Activated CD4-positive, alpha-beta T cell treated with anti-CD3 and anti-CD28 coated beads, Interleukin-10, Interleukin-2, amounts not matched to agents 100 ng/mL and 50 ng/mL, durations not matched to agents 16 hours and 8 hours (primary cell): ENCODE measurements around the gene VDR.
A peak's percentile ranks its signal among the peaks of the same experiment; 100 is the strongest.

Source experiments
- DNase-seq: peaks from one replicate; pipeline ENCODE4 v3.0.0-alpha.2; 2020

VDR gene

DNA sequence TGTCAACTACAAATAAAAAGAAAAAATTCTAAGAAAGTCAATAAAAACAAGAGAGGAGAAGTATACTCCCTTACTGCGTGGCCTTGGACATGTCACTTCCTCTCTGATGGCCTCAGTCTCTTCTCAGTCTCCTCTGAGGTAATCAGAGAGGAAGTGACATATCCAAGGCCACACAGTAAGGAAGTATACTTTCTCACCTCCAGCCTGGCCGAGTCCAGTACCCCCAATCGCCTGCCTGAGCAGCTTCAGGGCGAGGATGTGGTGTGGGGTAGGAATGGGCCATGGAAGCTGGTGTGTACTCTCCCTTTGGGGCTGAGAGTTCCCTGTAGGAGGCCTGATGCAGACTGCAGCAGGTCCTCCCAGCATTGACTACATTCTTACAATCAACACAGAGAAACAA is 15.8 kb downstream of the VDR start:
- peak; percentile 70 for DNase-seq

DNA sequence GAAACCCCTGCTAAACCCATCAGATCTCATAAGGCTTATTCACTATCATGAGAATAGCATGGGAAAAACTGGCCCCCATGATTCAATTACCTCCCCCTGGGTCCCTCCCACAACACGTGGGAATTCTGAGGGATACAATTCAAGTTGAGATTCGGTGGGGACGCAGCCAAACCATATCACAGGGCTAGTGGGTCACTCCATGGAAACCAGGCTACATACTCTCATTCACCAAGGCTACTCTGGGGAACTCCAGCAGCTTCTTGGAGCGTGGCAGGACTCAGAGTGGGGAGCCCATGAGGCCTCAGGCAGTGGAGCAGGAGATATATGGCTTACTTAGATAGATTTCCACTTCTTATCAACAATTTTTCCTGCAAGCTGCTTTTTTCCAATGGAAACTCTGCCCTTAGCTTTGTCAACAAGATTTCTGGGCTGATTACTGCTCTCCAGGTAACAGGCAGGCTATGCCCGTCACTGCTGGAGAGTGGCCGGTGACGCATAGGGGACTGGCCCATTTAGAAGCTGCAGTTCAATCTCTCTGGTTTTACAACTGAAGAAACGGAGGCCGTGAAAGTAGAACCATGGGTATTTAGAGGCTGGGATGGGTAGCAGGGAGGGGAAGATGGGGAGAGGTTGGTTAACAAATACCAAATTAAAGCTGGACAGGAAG is 16.5 kb downstream of the VDR start:
- DNase-seq: no peak

DNA sequence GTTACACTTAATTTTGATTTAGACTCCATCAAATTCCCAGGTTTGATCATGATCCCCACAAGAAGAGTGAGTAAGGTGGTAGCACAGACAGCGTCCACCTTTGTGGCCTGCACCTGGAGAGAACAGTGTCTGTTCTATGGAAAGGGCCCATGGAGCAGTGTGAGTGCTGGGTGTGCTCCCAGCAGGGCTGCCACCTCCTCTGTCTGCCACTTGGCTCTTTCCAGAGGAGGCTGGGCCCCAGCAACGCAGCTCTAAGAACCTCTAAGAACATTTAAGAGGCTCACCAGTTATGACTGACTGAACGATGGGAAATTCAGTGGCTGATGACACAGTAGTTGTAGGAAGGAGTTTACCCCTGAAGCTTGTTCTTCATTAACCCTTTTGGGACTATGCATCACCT is 17.3 kb downstream of the VDR start:
- no peak for DNase-seq

DNA sequence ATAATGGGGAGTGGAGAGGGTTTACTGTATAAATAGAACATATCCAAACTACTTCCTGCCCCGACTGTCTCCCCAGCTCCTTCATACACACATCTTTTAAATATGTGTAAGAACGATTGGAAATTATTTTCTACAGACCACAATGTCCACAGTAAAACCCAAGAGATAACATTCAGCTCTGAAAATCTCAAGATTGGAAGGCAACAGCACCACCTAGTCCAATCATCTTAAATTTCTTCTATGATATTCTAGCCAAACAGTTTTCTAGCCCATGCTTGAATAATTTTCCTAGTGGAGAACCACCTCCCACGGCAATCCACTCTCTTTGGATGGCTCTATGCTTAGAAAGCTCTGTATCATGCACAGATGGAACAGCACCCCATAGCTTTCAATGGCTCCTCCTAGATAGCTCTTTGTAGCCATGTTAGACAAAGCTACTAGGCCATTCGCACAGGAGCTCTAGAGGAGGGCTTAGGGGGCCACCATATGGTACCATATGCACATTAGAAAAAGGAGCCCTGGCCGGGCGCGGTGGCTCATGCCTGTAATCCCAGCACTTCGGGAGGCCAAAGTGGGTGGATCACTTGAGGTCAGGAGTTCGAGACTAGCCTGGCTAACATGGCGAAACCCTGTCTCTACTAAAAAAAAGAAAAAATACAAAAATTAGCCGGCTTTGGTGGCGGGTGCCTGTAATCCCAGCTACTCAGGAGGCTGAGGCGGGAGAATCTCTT is 18.1 kb downstream of the VDR start:
- no peak for DNase-seq

DNA sequence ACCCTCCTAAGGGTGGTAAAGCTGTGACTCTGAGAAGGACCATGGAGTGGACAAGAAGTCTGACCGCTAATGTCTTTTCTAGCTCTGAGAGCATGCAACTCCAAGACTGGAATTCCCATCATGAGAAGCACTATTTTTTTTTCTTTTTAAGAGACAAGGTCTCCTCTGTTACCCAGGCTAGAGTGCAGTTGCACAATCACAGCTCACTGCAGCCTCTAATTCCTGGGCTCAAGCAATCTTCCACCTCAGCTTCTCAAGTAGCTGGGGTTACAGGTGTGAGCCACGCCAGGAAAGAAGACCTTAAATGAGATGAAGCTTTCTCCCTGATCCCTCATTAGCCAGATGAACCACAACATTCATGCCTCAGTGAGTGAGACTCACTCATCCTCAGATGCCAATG is 19.2 kb downstream of the VDR start:
- no peak for DNase-seq

DNA sequence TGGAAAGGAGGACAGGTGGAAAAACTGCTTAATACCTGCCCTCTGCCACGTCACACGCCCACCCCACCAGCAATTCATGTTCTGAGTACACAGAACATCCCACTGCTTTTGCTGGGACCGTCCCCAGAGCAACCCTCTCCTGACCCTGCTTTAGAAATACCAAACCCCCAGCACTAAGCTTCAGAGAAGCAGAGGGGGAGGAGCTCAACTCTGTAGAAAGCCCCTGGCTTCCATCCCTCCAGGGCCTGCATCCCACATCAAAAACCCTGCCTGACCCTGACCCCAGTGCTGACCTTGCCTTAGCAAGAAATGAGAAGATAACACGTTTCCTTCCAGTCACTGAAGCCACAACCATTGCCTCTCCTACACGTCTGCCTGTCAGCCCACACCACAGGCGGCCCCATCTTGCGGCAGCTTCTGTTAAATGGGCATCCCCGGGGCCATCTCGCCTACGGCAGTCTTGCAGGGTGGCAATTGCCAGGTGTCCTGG is 19.7 kb downstream of the VDR start:
- peak; percentile 86 for DNase-seq

DNA sequence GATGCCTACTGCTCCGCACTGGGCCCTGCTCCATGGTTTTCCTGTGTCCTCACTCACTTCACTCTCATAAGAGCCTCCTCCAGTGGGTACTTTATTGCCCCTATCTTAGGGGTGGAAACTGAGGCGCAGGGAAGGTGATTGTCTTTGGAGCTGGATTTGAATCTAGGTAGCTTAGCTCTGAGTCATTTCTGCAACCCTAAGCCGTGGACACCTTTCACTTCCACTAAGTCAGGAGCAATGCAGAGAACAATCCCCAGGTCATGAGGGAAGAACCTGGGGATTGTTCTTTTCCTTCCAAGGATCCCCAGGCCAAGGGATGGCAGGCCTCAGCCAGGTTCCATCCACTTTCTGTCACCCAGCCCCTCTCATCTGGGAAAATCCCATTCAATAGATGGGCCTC is 20.3 kb downstream of the VDR start:
- DNase-seq: no peak

DNA sequence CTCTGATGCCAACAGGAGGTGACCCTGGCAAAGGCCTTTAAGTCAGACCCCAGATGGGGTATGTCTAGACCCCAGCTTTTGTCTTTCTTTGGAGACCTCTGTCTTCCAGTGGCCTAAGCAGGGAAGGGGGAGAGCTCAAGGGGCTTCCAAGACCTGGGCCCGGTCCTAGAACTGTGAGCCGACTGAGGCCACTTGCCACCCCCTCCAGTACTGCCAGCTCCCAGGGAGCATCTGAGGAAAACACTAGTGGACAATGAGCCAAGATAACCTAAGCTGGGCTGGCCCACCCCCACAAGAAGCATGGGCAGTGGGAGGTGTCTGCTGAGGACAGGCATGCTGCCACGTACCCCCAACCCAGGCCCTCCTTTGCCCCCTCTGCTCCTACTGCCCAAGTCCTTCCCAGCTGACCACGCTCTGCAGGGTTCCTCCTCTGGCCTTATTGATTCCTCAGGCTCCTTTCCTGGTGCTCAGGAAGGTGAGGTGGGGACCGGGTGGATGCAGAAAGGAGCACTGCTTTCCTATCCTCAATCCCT is 21.1 kb downstream of the VDR start:
- DNase-seq: no peak

DNA sequence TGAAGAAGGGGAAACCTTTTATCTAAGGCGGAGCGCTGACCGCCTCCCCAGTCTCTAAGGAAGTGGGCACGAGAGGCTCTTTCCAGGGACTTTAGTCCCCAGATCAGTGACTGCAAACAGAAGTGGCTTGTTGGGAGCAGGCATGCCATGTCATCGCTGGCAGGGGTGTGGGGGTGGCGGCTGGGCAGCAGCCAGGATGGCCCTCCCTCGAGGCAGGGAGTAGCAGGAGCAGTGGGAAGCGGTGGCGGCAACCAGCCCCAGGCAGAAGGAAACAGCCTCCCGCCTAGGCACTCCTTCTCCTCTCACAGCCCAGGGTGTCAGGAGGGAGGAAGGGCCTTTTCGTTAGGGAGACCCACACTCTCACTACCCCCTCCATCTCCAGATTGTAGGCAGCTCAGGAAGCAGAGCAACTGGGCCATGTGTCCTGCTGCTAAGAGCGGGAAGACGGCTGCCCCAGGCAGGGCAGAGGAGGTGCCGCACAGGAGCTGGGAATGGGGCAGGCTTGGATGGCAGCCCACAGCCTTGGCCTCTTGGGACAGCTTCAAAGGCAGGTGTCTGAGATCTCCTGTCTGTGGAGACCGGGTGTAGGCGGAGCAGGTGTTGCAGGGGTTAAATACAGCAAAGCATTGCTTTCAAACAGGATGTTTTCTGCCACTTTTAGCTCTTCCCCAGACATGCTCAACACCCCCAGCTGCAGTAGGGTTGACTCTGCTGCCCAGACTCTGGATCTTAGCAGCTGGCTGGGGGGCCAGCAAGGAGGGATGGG is 21.8 kb downstream of the VDR start:
- DNase-seq: peak; percentile 50

DNA sequence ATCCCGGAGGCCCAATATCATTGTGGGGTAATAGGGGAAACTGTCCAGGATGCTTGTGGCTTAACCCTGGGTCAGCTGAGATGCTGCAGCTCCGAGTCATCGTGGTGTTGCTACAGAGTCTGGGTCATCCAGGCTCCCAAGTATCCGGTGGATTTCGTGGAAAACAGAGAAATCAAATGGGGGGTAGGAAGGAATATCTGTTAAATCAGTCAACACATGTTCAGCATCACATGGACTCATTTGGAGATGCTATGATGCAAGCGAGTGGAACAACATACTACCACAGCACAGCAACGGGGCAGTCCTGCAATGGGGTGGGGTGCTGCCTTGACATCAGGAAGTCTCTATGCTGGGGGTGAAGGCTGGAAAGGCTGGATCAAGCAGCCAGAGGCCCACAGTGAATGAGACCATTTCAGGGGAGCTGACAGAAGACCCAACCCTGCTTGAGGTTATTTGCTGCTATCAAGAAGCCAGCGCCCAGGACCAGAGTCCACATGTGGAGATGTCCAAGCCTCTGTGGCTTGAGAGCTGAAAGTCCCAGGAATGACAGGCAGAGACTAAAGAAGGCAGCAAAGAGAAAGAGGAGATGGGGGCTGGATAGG is 22.9 kb downstream of the VDR start:
- DNase-seq: no peak

DNA sequence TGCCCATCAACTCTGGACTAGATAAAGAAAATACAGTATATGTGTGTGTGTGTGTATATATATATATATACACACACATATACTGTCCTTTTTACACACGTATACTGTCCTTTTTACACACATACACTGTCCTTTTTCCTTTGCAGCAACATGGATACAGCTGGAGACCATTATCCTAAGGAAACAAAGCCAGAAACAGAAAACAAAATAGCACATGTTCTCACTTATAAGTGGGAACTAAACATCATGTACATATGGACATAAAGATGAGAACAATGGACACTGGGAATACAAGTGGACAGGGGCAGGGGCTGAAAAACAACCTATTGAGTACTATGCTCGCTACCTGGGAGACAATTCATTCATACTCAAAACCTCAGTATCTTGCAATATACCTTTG is 23.7 kb downstream of the VDR start:
- DNase-seq: no peak

DNA sequence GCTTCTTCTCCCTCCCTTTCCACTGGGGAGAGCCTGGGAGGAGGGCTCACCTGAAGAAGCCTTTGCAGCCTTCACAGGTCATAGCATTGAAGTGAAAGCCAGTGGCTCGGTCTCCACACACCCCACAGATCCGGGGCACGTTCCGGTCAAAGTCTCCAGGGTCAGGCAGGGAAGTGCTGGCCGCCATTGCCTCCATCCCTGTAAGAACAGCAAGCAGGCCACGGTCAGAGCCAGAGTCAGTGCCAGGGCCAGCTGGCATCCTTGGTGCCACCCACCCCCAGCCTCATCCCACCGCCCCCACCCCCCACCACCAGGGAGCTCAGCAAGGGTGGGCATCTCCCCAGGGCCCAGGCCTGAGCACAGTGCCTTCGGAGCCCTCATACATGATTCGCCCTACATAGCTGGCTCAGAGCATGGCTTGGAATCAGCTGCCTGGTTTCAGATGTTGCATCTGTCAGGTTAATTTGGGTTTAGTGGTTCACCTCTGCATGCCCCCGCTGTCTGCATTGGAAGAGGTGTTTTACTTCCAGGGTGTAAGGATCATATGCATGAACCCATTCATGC is 25.8 kb downstream of the VDR start:
- no peak for DNase-seq

DNA sequence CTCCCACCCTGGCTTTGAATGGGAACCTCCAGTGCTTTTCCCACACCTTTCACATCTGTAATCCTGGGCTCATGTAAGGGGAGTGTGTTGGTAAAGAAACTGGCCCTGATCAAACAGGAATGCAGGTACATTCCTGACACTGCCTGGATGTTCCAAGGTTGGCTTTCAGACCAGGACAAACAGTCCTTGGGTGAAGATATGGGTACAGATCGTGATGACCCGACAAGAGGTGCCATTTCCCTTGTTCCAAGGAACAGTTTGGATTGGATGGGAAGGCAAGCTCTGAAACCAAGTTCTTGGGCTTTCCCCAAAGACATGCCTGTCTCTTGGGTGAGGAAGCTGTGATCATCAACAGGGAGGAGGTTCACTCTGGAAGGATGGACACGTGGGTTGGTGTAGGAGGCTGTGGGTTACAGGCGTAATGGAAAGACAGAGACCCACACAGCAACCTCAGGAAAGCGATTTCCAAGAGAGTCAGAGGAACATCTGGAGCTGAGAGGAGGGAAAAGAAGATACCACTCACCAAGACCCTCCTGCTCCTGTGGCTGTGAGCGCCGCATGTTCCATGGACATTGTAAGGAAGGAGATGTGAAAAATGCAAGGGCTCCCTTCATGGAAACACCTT is 26.4 kb downstream of the VDR start:
- no peak for DNase-seq

DNA sequence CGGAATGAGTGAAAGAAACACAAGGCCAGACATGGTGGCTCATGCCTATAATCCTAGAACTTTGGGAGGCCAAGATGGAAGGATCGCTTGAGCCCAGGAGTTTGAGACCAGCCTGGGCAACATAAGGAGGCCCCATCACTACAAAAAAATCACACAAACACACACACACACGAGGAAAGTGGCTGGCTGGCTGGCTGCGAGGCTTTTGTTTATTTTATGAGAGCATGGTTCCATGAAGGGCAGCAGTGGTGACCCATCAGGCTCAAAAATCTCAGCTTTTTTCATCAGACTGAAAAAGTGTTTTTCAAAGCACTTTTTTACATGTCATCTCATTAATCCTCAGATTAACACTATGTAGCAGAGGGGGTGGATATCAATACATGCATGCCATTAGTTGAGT is 27.7 kb downstream of the VDR start:
- DNase-seq: no peak

DNA sequence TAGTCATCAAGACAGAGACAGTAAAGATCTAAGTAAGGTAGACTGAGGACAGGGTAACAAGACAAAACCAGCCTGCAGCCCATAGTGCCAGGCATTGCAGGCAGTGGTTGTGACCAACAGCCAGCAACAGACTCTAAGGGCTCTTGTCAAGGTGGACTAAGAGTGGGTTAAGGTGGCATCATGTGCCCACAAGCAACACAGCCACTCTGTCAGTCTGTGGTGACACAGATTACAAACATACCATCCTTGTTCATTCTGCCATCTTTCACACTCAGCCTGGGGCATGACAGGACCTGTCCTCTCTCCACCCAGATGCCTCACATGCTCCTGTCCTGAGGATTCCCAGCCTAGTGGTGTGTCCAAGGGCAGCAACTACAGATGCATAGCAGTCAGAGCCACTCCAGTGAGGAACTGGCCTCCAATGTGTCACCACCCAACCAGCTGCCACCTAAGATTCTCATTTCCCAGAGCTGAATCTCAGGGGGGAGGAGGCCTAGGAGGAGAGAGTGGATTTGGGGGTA is 28.3 kb downstream of the VDR start:
- no peak for DNase-seq

DNA sequence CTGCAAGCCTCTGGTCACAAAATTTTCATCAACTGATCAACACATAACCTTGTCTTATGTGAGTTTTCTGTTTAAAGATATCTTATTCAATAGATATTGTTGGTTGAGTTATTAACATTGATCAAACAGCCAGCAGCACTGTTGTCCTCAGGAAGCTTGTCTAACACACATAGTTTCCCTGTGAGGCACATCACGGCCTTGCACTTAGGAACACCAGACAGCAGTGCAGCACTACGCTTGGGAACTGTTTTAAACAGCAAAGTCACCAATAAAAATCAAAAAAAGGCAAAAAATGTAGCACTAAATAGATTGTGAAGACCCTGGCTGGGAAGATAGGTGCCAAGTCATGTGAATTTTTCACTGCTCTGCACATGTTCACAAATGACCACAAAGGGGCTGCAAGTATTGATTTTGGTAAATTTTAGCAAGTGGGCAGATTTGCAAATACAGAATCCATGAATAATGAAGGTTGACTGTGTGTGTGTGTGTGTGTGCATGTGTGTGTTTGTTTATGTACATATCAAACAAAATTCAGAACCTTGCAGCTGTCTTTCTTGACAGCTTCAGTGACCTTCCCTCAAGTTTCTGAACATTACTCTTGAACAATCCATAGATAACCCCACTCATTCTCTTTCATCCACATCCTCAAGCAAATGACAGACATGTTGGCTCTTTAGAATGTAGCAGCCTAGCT is 28.9 kb downstream of the VDR start:
- no peak for DNase-seq

DNA sequence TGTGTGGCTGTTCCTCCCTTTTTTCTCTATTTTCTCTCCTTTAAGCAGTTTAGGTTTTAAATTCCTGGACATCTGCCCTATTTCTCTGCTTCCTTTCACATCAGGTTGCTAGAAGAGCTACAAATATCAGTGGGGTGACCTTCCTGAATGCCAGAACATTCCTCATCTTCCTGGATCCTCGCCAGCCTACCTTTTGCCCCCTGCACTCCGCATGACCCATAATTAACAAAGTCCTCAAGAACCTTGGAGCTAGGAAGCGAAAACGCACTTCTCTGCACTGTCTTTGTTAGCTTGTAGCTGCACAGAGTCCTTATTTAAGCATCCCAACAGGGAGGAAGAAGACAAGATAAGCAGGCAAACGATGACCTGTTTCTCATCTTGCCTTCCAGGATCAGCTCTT is 30.5 kb downstream of the VDR start:
- no peak for DNase-seq

DNA sequence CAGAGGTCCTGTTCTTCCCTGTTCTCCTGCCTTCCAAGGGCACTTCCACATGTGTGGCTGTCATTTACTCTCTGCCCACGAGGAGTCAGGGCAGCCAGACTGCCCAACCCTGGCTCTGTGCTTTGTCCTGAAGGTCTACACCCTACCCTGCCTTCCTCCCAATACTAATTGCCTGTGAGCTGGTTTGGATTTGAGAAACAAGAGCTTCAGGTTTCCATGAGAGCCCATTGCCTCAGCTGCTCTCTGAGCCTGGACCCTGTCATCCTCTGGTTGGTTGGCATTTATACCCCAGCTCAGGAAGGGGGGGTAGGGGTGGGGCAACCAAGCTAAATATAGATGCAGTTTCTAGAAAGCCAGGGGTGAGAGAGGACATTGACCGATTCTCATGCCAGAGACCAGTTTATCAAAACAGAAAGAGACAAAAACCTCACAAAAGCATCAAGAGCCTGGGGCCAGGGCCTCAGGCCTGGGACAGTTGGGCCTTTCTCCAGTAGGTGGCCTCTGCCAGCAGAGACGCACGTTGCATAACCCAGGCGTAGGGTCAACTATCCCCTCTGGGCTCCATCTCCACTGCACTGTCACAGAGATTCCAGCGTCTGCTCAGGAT is 34.5 kb downstream of the VDR start:
- no peak for DNase-seq

DNA sequence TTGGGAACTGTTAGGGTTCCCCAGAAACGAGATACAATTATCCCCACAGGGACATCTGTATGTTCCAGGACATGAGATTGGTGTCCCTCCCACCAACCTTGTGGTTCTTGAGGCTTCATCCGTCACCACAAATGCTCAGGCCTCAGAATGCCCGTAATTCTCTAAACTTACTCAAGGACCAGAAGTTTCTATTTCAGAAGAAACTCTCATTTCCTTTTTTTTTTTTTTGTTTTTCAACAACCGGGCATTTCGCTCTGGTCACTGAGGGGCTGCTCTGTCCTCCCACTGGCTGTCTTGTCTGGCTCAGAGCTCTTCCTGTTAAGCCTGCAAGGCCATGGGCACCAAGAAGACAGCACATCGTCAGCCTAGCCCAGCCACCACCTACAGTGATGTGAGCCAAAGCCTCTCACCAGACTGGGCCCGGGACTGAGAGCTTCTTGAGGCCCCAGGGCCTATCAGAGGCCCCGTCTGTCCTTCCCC is 36.2 kb downstream of the VDR start:
- DNase-seq: peak; percentile 26

DNA sequence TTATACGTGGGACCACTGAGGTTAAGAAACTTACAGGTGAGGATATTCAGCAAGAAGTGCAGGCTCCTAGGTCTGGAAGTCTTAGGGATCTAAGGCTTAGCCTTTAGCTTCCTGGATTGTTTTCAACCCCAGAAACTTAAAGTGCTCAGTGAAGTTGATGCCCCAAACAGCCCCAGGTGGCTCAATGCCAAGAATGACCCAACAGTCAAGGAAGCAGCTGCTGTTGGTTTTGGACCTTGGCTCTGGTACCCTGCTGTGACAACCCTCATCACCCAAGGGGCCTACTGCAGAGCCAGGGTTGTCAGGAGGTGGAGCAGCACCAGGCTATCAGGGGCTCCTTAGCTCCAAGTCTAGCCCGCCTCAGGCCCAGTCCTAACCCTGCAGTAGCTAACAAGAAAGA is 36.8 kb downstream of the VDR start:
- no peak for DNase-seq

DNA sequence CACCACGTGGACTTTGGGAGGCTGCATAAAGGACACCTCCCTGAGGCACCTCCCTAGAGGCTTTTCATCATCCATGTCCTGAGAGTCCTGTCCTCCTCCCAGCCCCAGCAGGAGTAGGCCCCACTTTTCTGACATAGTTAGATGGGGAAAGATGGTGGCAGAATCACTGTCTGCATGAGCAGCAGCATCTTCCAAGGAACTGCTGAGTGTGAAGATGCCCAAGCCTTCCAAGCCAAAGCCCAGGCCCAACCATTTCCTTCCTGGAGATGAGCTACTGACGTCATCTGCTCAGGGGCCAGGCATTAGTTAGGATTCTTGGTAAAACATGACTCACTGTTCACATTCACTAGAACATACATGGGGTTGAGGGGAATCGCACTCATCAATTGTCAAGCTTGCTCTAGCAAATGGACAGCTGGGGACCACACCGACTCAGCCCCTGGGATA is 37.3 kb downstream of the VDR start:
- DNase-seq: peak; percentile 77
